ENCODE data around the gene C18orf32.
"Not testable (repeated sequence)": the region's sequence is repeated elsewhere in the genome, so short reads cannot be mapped to it uniquely, and the experiment has no call there.

Gene C18orf32

DNA sequence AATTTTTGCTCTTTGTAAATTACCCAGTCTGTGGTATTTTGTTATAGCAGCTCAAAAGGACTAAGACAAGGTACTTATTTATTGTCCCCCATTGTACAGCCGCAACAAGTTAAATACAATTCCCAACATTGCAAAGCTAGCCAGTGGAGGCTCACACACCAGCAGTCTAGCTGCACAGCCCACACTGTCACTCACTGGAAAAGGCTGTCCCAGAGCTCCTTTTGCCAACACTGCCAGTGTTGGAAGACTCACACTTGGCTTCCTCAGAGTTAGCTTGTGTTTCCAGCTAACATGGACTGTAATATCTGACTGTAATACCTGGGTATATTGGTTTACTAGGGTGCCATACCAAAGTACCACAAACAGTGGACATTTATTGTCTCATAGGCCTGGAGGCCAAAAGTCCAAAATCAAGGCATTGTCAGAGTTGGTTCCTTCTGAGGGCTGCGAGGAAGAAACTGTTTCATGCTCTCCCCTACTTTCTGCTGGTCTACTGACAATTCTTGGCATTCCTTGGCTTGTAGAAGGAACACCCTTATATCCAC lies 19.9 kb downstream of the C18orf32 start:
- no peak for DNase-seq

DNA sequence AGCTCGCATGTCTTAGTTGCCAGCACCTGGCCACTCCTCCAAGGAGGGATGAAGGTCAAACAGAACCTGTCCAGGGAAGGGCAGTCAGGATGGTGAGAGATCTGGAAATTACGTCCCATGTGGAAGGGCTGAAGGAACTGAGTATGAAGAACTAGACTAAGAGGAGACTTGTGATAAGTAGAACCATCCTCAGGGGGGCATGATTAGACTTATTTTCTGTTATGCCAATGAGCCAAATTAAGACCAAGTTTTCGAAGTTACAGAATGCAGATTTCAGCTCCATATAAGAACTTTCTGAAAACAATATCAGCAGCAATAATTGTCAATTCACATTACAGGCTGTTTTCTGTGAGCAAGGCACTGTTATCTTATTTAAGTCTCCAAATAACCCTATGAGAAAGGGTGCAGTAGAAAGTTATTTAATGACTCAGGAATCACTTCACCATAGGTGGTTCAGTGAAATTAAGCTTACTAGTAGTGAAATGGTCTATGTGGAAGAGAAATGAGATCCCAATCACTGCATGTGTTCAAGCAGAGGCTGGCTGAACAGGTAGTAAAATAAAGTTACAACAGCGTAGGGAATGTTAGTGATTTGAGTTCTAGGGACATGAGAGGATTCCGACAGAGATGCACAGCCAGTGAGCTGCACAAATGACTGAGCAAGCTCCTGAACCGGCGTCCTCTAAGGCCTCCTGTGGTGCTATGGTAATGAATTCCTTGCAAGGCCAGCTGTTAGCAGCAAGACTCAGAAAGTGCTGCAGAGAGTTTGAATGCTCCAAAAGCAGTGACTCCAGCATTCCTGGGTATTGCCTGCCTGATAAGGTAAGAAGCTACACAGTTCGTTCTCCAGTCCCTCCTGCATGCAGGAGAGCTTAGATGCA lies 22.1 kb downstream of the C18orf32 start:
- no peak for DNase-seq

DNA sequence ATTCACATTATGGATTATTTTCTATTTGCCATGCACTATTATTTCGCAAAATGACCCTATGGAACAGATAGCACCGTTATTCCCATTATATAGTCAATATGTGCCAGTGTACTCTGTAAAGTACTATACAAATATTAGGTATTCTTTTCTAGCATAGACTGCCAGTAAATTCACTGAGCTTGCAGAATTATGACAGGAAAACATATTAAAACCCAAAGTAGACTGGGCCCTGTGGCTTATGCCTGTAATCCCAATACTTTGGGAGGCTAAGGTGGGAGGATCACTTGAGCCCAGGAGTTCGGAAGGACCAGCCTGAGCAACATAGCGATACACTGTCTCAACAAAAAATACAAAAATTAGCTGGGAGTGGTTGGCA lies 25.4 kb downstream of the C18orf32 start:
- no peak for DNase-seq

DNA sequence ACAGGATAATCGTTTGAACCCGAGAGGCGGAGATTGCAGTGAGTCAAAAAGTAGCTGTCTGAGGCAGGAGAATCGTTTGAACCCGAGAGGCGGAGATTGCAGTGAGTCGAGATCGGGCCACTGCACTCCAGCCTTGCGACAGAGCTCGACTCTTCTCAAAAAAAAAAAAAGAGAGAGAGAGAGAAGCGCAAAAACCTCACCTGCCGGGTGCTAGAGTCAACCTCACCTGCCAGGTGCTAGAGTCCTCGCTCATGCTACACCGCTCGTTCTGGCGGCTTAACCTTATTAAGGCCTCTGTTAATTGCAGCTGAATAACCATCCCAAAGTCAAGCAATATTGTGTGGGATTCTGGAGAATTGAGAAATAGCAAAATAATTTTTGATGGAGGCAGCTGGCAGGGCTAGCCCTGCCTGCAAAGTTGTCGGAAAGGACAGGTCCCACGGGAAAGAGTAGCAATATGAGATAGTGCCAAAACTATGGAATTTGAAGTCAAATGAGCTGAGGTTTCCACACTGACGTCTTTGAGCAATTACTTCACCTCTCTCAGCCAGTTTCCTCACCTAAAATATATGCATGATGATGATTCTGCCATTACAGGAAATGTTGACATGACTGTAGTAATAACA lies 25.9 kb downstream of the C18orf32 start:
- DNase-seq = no peak

DNA sequence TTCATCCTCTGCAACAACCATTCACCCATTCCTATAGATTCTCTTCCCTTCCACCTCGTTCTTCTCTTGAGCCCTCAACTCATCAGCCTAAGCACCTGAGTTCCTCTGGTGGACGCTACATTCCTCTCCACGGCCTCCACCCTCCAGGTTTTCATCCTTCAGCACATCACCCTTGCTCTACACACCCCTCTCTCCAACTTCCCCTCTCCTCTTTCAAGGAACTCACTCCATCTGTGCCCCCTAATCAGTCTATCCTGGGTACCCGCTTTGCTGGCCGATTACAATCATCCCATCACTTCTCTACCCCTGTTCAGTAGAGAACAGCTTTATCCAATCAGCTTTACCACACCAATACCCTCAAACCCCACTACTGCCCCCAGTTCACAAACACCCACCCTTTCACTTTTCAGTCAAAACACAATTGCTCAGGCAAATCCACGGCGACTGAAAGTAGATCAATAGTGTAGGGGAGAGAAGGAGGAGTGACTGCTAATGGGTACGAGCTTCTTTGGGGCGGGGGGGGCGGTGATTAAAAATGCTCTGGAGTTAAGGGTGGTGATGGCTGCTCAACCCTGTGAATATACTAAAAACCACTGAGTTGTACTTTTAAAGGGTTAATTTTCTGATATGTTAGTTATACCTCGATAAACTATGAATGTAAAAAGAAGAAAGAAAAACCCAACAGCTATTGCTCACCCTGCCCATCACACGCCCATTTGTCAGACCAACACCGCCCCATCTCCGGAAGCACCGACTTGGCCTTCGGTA lies 27.4 kb downstream of the C18orf32 start:
- DNase-seq = no peak

DNA sequence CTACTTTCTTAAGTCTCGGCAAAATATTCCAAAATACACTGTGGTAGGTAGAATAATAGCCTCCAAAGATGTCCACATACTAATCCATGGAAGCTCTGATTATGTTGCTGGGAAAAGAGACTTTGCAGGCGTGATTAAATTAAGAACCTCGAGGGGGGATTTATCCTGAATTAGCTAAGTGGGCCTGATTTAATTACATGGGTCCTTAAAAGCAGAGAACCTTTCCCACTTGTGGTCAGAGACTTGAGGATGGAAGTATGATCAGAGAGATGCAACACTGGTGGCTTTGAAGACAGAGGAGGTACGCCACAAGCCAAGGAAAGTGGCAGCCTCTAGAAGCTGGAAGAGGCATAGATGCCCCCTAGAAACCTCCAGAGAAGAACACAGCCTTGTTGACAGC lies 29.4 kb downstream of the C18orf32 start:
- DNase-seq = no peak

DNA sequence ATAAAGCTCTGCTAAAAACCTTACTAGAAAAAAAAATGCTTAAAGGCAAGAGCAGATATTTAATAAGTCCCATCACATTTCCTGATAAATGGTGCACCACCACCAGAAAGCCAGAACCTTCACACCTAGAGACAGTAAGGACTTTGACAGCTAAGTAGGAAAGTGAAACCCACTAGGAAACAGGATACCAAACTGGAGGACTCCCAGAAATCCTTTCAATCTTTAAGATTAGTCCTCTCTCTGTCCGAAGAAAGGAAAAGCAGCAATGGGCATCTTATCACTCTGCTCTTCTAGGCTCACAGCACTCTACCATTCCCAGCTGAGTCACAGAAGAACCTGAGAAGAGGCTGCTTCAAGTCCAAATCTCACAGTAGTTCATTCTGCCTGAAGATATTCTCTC lies 30.2 kb downstream of the C18orf32 start:
- no peak for DNase-seq

DNA sequence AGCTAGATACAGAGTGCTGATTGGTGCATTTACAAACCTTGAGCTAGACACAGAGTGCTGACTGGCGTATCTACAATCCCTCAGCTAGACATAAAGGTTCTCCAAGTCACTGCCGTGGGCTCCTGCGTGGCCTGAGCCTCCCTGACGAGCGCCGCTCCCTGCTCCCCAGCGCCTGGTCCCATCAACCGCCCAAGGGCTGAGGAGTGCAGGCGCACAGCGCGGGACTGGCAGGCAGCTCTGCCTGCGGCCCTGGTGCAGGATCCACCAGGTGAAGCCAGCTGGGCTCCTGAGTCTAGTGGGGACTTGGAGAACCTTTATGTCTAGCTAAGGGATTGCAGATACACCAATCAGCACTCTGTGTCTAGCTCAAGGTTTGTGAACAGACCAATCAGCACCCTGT lies 34.5 kb downstream of the C18orf32 start:
- DNase-seq = not testable (repeated sequence)

DNA sequence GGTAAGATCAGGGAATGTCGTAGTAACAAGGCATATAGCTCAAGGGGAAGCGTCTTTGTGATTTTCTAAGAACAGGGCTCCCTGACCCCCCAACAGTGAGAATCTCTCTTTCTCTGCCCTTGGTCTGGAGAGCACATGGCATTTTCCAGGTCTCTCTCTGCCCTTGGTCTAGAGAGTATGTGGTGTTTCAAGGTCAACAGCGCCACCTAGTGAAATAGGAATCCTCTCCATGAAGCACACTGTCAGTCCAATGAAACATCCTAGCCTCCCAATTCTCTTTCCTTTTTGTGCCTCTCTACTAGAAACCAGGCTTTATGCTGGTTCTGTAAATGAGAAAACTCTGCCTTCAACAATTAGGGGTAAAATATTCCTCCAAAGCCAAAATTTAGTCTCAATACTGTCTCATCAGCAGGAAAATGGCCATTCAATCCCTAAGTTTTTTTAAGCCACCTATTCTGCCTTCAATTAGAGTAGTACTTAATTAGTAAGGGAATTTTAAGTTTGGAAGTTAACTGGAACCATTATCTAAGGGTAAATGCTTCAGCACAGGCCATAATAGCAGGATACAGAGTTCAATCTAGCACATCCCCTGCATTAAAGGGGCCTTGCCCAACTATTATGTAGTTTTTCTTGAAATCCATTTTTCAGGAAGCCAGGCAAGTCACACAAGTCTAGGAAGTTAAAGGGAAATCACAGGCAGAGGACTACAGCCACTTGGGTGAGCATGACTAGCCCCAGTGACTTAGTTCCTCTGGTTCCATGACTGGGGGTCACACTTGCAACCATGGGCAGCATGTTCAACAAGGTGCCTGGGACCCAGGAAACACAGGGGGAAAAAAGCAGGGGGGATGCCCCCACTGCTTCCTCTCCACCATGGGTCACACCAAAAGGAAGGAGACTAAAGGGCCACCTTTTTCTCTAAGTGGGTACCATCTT lies 39.0 kb downstream of the C18orf32 start:
- DNase-seq = peak; percentile 58

DNA sequence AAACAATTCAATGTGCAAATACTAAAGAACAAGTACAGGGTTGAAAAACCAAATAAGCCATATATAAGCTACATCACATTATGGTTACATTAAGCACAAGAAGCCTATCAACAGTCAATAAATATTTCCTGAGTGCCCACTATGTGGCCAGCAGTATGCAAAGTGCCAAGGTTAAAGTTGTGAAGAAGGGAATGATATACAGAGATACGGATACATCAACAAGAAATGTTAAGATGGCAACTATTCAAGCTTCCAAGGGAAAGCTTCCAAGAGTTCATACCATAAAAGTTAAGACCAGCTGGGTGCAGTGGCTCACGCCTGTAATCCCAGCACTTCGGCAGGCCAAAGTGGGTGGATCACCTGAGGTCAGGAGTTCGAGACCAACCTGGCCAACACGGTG lies 40.6 kb downstream of the C18orf32 start:
- DNase-seq = no peak

DNA sequence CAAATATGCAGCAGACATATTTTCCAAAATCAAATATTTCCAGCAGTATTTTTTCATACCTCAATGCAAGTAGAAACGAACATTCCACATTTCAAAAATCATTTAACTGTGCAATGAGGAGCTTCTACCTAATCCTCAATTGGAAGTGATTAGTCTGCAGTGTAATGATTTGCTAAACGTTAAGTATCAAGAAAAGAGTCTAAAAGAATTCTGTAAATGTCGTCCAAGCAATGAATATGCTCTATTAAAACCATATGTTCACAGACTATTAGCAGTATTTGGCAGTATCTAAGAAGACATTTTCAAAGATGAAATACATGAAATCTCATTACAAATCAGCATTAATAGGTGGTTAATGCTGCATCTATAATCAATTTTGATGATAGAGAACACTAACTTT lies 42.5 kb downstream of the C18orf32 start:
- no peak for DNase-seq

DNA sequence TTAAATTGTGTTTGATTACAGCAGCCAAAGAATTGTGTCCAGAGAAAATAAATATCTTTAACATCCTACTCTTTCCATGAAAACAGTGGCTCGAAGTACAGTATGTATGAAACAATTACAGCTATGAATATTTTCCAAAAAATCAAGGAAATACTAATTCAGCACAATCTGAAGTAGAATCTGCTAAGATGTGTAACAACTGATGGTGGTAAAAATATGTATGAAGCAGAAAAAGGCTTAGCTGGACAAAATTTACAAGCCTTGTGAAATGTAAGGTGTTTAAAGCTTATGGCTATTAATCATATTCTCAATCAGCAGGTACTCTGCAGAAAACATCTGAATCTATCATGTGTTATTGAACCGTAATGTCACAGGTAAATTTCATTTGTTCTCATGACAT lies 43.2 kb downstream of the C18orf32 start:
- no peak for DNase-seq

DNA sequence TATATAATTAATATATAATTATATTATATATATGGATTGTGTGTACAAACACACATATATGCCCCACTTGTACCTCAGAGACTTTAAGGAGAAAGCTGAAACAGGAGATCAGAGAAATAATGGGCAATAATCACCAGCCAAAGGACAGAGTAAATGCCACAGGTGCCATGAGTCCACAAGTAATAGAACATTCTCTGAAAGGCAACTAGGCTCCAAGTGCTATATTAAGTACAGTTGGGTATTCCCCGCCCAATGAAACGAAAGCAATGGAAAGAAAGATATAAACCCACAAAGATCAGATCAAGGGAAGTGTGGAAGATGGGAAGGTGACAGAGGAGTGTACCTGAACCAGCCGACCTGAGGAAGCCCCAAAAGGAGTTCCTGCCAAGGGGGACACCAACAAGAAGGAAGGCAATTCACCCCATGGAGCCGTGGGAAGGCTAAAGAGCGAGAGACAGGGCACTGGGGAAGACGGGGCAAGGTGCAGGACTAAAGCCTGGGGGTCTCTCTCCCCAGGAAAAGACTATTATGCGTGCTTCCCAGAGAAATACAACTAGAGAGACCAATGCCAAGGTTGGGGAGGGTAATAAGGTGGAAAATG lies 45.6 kb downstream of the C18orf32 start:
- no peak for DNase-seq

DNA sequence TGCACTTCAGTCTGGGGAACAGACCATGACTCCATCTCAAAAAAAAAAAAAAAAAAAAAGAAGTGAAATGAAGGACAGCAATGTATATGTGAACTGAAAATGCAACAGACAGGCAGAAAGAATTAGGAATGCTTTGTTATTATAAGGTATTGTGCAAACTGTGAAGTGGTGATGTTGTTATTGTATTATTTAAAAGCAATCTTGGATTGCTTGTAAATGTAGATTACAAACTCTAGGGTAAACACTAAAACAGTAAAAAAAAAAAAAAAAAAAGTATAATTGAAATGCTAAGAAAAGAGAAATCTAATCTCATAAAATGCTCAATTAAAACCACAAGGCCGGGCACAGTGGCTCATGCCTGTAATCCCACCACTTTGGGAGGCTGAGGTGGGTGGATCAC lies 51.9 kb downstream of the C18orf32 start:
- DNase-seq = no peak

DNA sequence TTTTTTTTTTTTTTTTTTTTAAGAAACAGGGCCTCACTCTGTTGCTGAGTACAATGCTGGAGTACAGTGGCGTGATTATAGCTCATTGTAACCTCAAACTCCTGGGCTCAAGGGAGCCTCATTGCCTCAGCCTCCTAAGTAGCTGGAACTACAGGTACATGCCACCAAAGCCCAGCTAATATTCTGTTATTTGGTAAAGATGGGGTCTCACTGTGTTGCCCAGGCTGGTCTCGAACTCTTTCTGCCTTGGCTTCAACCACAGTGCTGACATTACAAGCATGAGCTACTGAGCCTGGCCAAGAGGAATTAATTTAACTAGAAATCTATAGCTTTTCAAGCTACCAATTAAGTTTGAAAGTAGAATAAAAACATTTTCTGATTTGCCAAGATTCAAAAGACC lies 54.4 kb downstream of the C18orf32 start:
- DNase-seq = no peak

DNA sequence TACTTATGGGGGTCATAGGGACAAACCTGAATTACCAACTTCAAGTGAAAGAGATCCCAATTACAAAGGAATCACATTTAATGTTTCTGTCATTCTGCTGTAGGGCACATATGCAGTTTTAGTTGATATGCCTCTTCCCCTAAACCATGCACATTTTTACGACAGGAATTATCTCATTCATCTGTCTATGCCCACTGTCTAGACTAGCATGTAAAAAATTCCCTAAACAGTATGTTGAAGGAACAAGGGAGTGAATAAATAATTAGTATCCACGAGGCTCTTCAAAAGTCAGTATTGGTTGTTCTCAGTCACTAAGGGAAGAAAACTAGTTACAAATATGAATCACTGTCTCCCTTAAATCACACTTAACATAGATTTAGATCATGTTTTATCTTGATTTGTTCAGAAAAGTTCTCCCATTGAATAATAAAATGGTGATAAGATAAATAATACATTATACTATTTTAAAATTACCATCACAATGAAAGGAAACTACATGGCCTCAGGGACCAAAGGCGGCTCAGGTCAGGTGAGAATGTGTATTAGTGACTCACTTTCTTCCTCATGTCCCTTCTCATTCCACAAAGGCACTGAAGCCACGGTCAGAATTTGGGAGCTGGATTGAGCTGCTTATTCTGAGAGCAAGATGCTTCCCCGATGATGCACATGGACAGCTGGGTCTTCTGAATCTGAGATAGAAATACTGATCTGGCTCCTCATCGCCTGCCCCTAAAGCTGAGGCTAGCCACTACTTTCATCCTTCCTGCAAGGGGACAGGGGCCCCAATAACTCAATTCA lies 55.7 kb downstream of the C18orf32 start:
- no peak for DNase-seq

All from SHP77 treated with DMSO at 0.1 percent for 48 hours (cell line).